Stimulated activated CD4-positive, alpha-beta T cell treated with anti-CD3 and anti-CD28 coated beads, Interleukin-2, amount 100 ng/mL, for 4 hours (primary cell): Measurements from ENCODE around the gene CTXN3.
"Not testable (repeated sequence)": the region's sequence is repeated elsewhere in the genome, so short reads cannot be mapped to it uniquely, and the experiment has no call there.

Experiments used
- DNase-seq: peaks from one replicate; pipeline ENCODE4 v3.0.0-alpha.2; 2020; ENCODE audit warnings: low read depth

CTXN3 gene

DNA sequence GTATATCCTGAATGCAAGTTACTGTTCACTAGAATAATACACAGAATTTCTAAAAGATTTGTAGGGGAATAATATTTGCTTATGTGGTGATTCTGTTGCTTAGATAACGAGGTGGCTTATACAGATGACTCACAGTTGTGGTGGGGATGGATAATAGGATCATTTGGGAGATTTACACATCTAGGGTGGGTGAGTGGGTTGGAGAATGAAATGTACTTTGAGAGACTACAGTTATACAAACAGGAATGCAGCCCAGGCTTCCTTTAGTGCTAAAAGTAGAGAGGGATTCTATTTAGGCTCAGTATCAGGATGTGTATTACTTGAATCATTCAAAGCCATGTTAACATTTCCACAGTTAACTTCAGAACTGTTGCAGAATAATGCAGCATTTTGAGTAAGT lies 1.8 kb downstream of the CTXN3 start:
- no peak for DNase-seq

DNA sequence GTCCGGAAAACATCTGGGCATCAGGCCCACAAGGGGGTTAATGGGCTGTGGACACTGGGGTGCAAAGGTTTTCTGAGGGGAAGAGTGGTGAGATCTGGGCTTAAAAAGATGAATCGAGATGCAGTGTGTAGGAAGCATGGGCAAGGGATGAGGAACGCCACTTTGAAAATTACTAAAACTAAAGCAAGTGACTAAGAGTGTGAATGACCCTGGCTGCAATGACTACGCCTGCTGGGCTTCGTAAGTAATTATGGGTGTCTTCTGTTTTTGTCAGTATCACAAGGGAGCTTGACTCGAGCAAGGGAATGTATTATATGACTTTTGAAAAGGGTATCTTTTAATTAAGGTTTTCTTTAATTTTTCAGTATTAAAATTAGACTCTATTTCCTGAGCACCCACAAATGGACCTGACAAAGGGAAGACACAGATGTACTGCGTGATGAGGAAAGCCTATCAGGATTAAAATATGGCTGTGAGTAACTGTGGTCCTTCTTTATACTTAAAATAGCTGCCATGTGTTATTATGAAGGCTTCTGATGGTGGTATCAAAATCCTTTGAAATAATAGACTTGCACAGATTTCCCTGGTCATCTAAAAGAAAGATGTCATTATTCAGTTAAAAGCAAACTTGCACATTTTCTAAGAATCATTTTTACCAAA lies 4.2 kb downstream of the CTXN3 start:
- DNase-seq: no peak

DNA sequence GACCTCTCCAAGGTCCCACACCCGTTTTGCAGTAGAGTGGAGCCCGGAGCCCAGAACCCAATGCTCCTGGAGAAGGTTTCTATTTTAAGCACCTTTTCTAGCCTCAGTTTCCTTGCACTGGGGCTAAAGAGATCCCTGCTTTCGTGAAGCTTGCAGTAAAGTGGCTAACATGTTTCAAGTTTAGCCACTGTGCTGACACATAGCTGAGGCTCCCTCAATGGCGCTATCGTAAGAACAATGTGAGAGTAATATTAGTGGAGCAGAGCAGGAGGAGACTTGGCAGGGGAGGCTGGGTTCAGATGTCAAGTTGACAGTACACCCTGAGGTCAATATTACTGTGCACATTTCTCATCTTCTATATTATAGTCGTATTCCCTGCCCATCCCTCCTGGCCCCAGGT lies 7.9 kb downstream of the CTXN3 start:
- no peak for DNase-seq

DNA sequence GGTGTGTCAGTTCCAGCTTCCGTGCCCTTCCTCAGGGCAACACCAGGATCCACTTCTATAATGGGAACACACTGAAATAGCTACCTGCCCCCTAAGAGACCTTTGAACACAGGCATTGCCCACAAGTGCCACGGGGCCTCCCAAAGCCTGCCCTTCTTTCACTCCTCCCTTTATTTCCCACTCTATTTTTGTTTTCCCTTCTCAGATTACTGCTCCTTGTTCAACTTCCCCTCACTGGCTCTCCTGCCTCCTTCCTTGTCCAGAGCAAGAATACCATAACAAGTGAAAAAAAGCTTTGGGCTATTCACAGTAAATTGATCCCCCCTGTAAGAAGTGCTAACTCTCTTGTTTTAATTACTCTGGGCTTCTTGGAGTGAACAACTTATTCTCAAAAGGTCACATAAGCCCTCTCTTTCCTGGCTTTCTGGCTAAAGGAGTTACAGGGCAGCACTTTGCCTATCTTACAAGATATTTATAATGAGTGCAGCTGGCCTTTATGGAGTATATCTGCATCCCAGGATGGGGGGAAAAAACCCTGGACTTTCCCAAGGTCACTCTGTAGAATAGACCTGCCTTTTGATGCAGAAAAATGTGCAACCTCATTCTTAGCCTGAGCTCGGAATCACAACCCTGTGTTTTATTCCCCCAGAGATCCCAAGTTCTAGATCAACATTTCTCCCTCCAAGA lies 11.3 kb downstream of the CTXN3 start:
- DNase-seq: no peak

DNA sequence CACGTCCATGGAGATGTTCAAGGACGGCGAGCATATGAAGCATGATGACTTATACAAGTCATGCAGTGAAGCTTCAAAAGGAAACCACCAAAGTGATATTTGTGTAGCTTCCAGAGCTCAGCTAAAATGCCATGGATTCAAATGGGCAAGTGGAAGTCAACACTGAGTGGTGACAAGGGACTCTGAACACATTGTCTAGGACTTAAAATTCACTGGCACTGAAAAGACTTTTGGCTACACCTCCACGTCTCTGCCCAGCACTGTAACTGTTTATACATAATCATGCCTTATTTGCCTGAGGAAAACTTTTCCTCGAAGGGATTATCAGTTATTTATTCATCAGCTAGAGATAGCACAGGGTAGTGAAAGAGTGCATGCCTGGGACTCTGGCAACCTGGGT lies 15.2 kb downstream of the CTXN3 start:
- no peak for DNase-seq

DNA sequence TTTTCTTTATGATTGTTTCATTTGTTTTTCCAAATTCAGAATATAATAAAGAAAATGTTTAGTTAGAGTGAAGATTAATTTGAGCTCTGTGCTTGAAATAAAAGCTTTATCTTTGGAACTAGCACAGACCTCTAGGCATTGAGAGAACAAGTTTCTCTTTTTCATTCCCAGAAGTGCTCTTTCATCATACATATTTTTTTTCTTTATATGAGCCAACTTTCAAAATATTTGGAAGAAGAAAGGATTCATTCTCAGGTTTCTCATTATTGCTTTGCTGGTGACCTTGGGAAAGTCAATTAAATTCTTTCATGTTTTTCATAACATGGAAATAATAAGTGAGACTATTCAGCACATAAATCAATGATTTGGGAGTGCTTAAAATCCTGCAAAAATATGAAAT lies 16.8 kb downstream of the CTXN3 start:
- DNase-seq: no peak

DNA sequence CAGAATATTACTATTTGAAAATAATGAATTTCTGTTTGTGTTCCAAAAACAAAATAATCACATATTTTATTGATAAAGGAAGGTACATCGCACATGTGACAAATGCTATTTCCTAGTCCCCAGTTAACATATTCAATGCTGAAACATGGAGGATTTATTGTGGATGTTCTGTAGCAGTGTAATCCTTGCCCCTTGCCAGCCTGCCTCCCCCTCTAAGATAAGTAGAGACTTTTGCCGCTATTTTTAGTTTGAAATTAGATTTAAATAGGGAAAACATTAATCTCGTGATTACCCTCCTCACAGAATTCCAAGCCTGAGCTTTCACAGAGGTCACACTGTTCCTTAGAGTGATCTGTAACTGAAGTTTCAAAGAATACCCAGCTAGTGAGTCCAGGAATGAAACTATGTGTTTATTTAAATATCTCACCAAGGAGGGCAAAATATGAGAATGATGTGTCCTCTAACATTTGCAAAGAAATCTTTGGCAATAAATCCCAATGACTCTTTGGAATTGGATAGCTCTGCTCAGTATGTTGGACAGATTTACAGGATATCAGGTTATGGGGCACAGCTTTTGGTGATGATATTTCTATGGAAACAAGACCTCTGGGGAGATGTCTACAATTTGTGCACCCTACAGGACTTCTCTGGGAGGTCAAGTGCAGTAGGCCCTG lies 17.3 kb downstream of the CTXN3 start:
- DNase-seq: no peak

DNA sequence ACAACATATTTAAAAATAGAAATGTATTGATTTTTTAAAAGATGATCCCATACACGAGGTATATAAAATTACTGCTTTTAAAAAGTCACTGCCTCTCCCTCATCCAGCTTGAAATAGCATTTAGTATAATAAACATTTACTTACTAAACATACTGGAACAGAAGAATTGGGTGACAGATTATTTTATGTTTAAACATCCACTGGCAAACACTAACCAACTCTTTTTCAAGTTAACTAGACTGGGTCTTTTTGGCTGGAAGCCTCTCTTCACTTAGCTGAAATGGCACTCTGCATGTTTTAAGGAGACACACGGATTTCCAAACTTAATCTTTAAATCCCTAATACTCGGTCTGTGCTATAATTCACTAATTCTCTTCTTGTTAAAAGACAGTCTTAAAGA lies 19.0 kb downstream of the CTXN3 start:
- DNase-seq: no peak

DNA sequence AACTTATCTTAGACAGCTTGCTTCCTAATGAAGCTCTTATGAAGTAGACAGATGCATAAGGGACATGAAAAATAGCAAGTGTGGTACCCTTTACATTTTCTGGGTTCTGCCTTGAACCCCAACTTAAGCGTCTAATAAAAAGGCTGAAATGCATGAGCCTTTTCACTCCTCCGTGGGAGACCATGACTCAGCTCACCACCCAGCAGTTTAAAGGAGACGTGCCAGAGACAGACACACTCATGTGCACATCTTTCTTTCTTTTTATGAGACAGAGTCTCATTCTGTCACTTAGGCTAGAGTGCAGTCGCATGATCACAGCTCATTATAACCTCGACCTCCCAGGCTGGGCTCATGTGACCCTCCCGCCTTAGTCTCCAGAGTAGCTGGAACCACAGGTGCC lies 22.3 kb downstream of the CTXN3 start:
- no peak for DNase-seq

DNA sequence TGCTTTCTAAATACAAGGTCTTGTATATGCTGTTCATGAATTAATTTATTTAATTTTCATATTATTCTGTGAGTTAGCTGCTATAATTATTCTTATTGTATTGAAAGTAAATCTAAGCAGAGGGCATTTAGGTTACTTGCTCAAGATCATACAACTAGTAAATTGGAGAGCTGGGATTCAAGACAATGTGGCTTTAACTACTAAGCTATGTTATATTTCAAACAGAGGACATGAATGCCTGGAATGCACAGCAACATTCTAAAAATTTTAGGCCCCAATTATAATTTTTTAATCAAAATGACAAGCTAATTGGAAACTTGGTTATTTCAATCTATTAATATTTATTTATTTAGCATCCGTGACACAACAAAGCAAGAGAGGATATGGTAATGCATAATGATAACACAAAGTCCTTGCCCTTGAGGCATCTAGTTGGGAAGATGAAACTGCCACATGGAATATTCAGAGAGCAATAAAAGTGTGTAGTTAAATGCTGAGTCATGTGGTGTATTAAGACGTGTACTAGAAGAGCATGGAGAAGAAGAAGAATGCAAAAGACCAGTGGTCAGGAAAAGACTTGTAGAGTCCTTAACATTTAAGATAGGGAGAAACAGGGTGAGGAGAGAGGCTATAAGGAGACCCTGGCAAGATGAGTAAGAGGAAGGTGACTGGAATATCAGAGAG lies 24.4 kb downstream of the CTXN3 start:
- DNase-seq: no peak

DNA sequence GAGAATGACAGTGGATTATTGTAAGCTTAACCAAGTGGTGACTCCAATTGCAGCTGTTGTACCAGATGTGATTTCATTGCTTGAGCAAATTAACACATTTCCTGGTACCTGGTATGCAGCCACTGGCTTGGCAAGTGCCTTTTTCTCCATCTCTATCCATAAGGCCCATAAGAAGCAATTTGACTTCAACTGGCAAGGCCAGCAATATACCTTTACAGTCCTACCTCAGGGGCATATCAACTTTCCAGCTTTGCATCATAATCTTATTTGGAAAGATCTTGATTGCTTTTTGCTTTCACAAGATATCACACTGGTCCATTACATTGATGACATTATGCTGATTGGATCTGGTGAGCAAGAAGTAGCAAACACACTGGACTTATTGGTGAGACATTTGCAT lies 28.1 kb downstream of the CTXN3 start:
- not testable (repeated sequence) for DNase-seq

DNA sequence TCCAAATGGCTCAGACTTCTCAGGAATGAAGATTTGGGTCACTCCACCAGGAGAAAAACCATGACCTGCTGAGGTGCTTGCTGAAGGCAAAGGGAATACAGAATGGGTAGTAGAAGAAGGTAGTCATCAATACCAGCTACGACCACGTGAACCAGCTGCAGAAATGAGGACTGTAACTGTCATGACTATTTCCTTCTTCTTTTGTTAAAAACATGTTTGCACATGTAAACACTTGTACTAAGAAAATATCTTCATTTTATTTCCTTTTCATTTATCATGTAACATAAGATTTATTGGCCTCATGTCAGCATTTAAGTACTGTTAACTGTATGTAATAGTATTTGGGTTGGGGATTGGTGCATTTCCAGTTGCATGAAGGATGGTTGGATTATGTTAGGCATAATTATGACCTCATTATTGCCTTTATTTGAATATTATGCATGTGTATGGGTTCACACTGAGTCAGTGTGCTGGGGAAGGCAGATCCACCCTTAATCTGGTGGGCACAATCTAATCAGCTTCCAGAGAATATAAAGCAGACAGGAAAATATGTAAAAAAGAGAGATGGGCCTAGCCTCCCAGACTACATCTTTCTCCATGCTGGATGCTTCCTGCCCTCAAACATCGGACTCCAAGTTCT lies 30.9 kb downstream of the CTXN3 start:
- not testable (repeated sequence) for DNase-seq

DNA sequence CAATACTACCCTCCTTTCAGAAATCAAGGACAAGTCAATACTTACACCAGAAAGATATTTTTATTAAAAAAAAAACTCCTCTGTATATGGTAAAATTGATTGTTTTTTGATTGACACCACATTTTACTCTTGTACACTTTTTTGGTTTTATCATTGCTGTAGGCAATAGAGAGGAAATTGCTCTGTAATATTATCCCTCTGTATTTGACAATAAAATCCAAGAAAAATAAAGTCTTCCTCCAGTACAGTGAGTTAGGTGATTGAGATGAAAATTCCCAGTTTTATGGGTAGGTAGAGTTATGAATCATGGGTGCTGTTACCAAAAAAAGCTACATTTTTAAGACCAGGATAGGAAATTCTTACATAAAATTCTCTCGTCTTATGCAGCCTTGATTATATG lies 31.7 kb downstream of the CTXN3 start:
- no peak for DNase-seq

DNA sequence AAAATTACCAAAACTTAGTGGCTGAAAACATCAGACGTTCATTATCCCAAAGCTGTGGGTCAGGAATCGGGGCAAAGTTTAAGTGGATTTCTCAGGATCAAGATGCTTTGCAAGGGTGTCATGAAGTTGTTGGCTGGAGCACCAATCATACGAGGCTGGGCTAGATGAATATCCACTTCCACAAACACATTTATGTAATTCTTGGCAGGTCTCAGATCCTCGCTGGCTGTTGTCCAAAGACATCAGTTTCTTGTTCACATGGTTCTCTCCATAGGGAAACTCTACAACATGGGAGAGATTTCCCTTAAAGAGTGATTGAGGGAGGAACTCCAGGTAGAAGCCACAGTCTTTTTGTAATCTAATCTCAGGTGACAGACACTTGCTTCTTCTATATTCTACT lies 34.1 kb downstream of the CTXN3 start:
- no peak for DNase-seq

DNA sequence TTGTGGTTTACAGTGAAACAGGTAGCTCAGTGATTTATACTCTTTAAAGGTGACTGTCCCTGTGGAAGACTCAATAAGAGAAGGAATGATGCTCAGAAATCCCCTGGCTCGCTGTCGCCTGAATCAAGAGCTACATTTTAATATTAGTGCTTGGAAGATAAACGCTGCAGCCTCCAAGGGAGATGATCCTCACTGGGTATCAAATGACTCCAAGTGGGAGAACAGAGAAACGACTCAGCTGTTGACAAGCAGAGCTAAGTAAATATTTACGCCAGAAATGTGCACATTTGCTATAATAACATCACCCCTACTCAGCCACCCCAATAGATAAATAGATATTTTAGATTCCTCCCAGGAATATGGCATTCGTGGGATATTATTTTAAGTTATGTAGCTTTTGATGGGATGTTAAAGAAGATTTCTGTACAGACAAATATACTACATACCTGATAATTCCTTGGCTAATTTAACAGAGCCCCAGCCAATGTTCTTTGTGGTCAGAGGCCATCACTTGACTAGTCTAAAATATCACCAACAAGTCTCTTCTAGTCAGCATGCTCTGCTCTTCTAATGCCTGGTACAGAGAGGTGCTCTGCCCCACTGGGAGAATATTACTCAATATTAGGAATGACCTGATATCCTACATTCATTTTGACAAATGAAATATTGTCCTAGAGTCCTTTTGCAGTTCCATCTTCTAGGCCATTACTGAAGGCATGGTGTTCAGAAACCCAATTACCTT lies 36.0 kb downstream of the CTXN3 start:
- DNase-seq: no peak

DNA sequence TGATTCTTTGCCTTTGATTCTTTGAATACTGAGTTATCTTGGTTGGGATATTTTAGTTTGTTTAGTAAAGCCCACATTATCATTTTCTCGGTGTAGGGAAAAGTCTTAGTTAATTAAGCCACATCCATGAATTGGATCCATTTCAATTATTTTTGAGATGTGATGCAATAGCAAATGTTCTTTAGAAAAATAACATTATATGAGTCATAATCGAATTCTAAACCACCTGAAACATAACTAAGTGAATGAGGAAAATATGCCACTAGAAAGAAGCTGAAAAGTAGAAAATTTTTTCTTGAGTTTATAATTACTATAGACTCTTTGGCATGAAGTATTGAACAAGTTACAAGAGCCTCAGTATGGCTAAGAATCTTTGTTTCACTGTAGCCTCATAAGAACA lies 36.8 kb downstream of the CTXN3 start:
- no peak for DNase-seq

DNA sequence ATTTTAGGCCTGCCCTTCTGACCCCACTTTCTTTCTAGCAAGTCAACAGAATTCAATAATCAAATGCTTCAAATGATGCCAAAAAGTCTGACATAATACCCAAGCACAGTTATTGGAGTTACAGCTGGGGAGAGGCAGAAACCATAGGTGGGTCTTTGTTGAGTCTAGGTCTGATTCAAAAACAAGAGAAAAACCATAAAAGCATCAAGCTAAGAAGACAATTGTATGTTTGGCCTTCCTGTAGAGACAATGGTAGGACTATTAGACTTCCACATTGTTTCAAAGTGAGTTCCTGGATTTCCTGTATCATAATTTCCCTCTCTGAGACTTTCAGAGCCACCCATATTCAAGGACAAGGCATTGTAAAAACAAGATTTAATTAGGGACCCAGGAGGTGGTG lies 37.5 kb downstream of the CTXN3 start:
- DNase-seq: no peak

DNA sequence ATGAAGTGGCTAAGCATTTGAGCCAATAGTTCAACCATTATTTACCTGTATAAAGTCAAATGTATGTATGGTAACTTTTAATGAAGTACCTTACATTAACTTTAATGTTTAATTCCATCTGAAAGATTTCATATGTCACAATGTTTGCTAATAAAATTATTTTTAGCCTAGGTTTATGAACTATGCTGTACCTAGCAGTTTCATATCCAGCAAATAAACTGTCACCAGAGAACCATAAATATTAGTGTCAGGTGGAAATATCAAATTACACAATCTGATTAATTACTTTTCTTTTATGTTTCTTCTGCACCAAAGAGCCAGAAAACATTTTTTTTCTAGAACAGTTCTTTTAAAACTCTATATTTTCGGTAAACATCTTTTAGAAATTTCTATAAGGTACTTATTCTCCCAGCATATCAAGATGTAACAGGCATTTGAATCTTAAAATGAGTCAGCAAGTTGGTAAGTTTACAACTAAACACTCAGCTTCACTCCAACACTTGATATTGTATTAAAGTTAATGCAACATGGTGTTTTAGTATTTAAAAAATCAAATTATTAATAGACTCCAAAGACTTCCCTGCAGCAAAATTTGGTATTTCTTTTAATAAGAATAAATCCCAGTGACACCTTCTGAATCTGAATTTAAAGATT lies 45.8 kb downstream of the CTXN3 start:
- DNase-seq: no peak

DNA sequence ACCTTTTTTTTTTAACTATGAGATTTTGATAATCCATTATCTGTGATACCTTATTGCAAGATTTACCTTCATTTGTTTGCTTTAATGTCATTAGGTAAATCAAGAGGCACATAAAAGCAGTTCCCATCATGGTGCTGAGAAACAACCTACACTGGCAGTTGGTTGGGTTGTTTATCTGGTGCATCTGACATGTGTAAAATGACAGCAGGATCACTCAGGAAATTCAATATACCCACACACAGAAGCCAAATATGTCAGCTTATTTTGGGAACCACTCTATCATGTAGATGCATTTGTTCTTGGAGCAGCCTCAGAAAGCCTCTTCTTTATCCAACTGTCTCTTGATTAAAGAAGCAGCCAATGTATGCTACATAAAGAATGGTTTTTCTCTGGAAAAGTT lies 46.5 kb downstream of the CTXN3 start:
- DNase-seq: no peak

DNA sequence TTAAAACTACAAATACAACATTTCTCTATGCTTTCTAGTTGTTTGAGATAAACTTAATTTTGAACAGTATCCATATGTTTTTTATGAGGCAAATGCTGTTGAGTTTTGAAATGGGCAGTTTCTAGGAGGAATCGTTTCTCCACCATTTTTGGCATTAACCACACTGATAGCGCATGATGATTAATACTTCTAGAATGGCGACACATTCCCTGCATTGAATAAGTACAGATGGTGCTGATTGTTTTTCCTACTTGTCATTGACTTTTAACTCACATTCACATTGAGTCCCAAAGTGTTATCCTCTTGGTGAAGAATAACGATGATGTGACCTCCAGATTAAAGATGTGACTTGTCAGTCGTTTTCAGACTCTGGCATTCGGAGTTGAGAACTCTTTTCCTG lies 47.8 kb downstream of the CTXN3 start:
- no peak for DNase-seq

DNA sequence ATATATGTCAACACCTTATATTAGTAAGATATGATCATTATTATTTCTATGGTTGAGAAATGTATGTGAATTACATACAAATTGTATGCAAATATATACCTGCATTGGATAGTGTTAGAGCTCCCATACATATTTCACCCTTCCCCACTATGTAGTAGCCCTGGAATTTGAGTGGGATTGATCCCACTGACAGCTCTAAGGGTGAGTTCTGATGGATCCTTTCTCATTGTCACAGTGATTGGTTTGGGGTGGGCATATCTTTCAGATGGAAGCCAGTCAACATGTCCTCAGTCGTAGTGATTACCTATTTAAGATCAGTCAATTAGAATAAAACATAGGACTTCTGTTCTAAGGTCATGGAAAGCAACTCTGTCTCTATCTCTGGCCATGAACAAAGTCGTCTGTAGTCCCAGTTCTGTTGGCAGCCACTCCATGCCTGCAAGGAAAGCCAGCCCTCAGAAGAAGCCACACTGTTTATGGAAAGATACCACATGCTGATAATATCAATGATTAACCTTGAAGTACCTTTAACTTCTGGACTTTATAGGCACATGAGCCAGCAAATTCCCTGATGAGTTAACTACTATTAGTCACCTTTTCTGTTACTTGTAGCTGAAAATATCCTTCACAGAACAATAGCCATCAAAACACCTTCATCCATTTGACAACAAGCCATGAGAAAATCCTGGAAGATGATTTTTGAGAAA lies 49.2 kb downstream of the CTXN3 start:
- no peak for DNase-seq
